ENCODE data around the gene SREBF2. TPM values are rescaled to one million over a fixed set of nuclear protein-coding genes. Genes with fewer than 3 reads are reported as not detected.

The SREBF2 gene
- total RNA-seq, 1 experiment from 2014 or later, result 150 TPM

GRCh38 chr22:41827671-41828070 is 5.2 kb upstream of the SREBF2 start:
- no peak overlapping the region for H3K27ac Mint-ChIP-seq (ENCODE audit: unreplicated experiment)
- peaks cover 21% of the 10 kb centered on the region for H3K36me3 Mint-ChIP-seq (ENCODE audit: insufficient read depth, unreplicated experiment)
- ChIA-PET POLR2A (no interaction called here), CTCF (no interaction called here)
- no TSS peak for BruUV-seq (replicated peaks)
- H3K9me3 Mint-ChIP-seq (ENCODE audit: unreplicated experiment), result no peaks in the 10 kb centered on the region
- peaks cover 4% of the 10 kb centered on the region for H3K4me1 ChIP-seq
- H3K27me3 ChIP-seq (replicated peaks; ENCODE audit: control insufficient read depth, insufficient read depth, low read length), result no peaks in the 10 kb centered on the region
- H3K4me3 ChIP-seq (ENCODE audit: low read depth, low read length), result no peak overlapping the region
- H3K4me1 Mint-ChIP-seq (ENCODE audit: low read depth, unreplicated experiment), result peaks cover 9% of the 10 kb centered on the region
- intact Hi-C loops (cut with micrococcal nuclease; ENCODE audit: unreplicated experiment), result no loop called here
- TF ChIP-seq CTCF (IDR thresholded peaks at IDR 0.05; ENCODE audit: insufficient read depth in 1 of 2, low read depth in 1 of 2, low read length in 1 of 2, severe bottlenecking in 1 of 2, unreplicated experiment in 1 of 2), result no peak
- H3K4me3 Mint-ChIP-seq (ENCODE audit: unreplicated experiment), result no peak overlapping the region
- H3K9me3 ChIP-seq, result no peaks in the 10 kb centered on the region
- no peaks in the 10 kb centered on the region; the same call in 1 of the 2 replicates for H3K36me3 ChIP-seq (ENCODE audit: control insufficient read depth, insufficient read depth, low read length)
- H3K27me3 Mint-ChIP-seq (ENCODE audit: insufficient read depth, unreplicated experiment), result no peaks in the 10 kb centered on the region
- no peak for DNase-seq

- CTCF ChIA-PET, result no interaction called here
- POLR2A ChIA-PET, result no interaction called here
- Histone ChIP-seq H3K4me1 (peaks cover 4% of the 10 kb centered on the region), H3K9me3 (no peaks in the 10 kb centered on the region), H3K27me3 (replicated peaks; ENCODE audit: control insufficient read depth, insufficient read depth, low read length) (no peaks in the 10 kb centered on the region), H3K4me3 (ENCODE audit: low read depth, low read length) (no peak overlapping the region), H3K36me3 (ENCODE audit: control insufficient read depth, insufficient read depth, low read length) (no peaks in the 10 kb centered on the region; the same call in 1 of the 2 replicates)
- Mint-ChIP-seq H3K4me1 (ENCODE audit: low read depth, unreplicated experiment) (peaks cover 7% of the 10 kb centered on the region), H3K27ac (ENCODE audit: unreplicated experiment) (no peak overlapping the region), H3K27me3 (ENCODE audit: insufficient read depth, unreplicated experiment) (no peaks in the 10 kb centered on the region), H3K36me3 (ENCODE audit: insufficient read depth, unreplicated experiment) (peaks cover 18% of the 10 kb centered on the region), H3K4me3 (ENCODE audit: unreplicated experiment) (no peak overlapping the region), H3K9me3 (ENCODE audit: unreplicated experiment) (no peaks in the 10 kb centered on the region)
- intact Hi-C loops (cut with micrococcal nuclease; ENCODE audit: unreplicated experiment), result no loop called here
- BruUV-seq (replicated peaks), result no TSS peak
- DNase-seq, result no peak
- no peak for TF ChIP-seq CTCF (IDR thresholded peaks at IDR 0.05; ENCODE audit: insufficient read depth in 1 of 2, low read depth in 1 of 2, low read length in 1 of 2, severe bottlenecking in 1 of 2, unreplicated experiment in 1 of 2)
These were observed 4.4 kb upstream of the SREBF2 start for GRCh38 chr22:41828516-41828915.

DNA sequence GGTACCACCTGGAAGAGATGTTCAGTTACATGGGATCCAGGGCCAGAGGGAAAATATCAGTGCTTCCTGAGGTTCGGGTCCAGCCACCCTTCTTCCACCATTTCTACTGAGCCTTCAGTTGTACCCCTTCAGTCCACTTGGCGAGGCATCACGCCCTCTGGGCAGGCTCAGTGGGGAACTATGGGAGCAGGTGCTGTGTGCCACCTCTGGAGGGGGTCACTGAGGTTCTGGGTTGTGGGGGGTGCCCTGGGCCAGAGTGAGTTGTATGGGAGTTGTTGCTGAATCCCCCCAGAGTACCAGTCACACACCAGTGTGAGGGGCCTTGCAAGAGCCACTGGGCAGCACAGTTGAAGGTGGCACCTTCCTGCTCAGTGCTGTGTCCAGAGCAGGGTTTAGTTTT is 2.7 kb upstream of the SREBF2 start:
- H3K27ac Mint-ChIP-seq (ENCODE audit: unreplicated experiment), result peak overlapping the region; percentile 29

More for the DNA sequence above, 2.7 kb upstream of the SREBF2 start:
- POLR2A ChIA-PET, result interaction anchor here (1.2 to 2.9 kb wide), 2 partner anchors 16 to 30 kb away, joined by 3 to 22 read pairs; partner anchors contain the start of gene CCDC134
- CTCF ChIA-PET, result interaction anchor here (0.9 kb wide), 1 partner anchor 133 kb away, joined by 3 read pairs; no protein-coding TSS in a partner anchor
- Mint-ChIP-seq H3K27me3 (ENCODE audit: insufficient read depth, unreplicated experiment) (no peaks in the 10 kb centered on the region), H3K9me3 (ENCODE audit: unreplicated experiment) (no peaks in the 10 kb centered on the region), H3K4me3 (ENCODE audit: unreplicated experiment) (no peak overlapping the region), H3K36me3 (ENCODE audit: insufficient read depth, unreplicated experiment) (peaks cover 25% of the 10 kb centered on the region), H3K4me1 (ENCODE audit: low read depth, unreplicated experiment) (peaks cover 7% of the 10 kb centered on the region)
- Histone ChIP-seq H3K27me3 (replicated peaks; ENCODE audit: control insufficient read depth, insufficient read depth, low read length) (no peaks in the 10 kb centered on the region), H3K36me3 (ENCODE audit: control insufficient read depth, insufficient read depth, low read length) (no peaks in the 10 kb centered on the region), H3K4me1 (peaks cover 4% of the 10 kb centered on the region), H3K4me3 (ENCODE audit: low read depth, low read length) (no peak overlapping the region), H3K9me3 (no peaks in the 10 kb centered on the region)
- BruUV-seq (replicated peaks), result no TSS peak
- TF ChIP-seq CTCF (IDR thresholded peaks at IDR 0.05; ENCODE audit: insufficient read depth in 1 of 2, low read depth in 1 of 2, low read length in 1 of 2, severe bottlenecking in 1 of 2, unreplicated experiment in 1 of 2), result no peak
- no peak for DNase-seq
- intact Hi-C loops (cut with micrococcal nuclease; ENCODE audit: unreplicated experiment), result no loop called here

All from Caco-2 (cell line).